Skeletal muscle tissue (tissue), 4 donors: Measurements from ENCODE around the gene PAPLN. TPM values are rescaled to one million over a fixed set of nuclear protein-coding genes. Genes with fewer than 3 reads are reported as not detected.

Experiments used
- H3K27ac ChIP-seq: one replicate; pipeline ENCODE4 v1.7.0; 2013; ENCODE audit warnings: mild to moderate bottlenecking, low read depth, low read length, inconsistent platforms
- H3K27me3 ChIP-seq, 3 donors: one replicate each; pipeline ENCODE4 v1.7.0; 2013; ENCODE audit warnings: low read length in 3 of 3; ENCODE audit not compliant: control insufficient read depth in 3 of 3, insufficient read depth in 3 of 3
- H3K36me3 ChIP-seq, 3 donors: one replicate each; pipeline ENCODE4 v1.7.0; 2013; ENCODE audit warnings: low read length in 3 of 3; ENCODE audit not compliant: control insufficient read depth in 3 of 3, insufficient read depth in 3 of 3
- H3K4me1 ChIP-seq, 3 donors: one replicate each; pipeline ENCODE4 v1.7.0; 2013; ENCODE audit warnings: low read length in 3 of 3, mild to moderate bottlenecking in 3 of 3; ENCODE audit not compliant: control insufficient read depth in 3 of 3, insufficient read depth in 3 of 3
- H3K4me3 ChIP-seq, 3 donors: one replicate each; pipeline ENCODE4 v1.7.0; 2013; ENCODE audit warnings: low read length in 3 of 3
- H3K9ac ChIP-seq, 3 donors: one replicate each; pipeline ENCODE4 v1.7.0; 2013; ENCODE audit warnings: low read length in 3 of 3, mild to moderate bottlenecking in 3 of 3, moderate library complexity in 2 of 3, low read depth in 1 of 3
- H3K9me3 ChIP-seq, 3 donors: one replicate each; pipeline ENCODE4 v1.7.0; 2013; ENCODE audit warnings: low read length in 3 of 3; ENCODE audit not compliant: control insufficient read depth in 3 of 3
- total RNA-seq: library from RNA; depleted of rRNA; stranded (reverse); fragments of >200 nt; gene quantifications from one replicate; pipeline ENCODE4 v1.2.3, GENCODE V29; 2014
- donor health status: Osteomylitis.

The PAPLN gene
- total RNA-seq, 1 donor from 2014 or later, result 1.6 TPM

- Histone ChIP-seq H3K27me3 (peaks cover 0 to 8% (median 5%) of the 10 kb centered on the region in 3 donors), H3K4me3 (no peak overlapping the region), H3K27ac (no peak overlapping the region), H3K4me1 (no peaks in the 10 kb centered on the region), H3K9ac (no peak overlapping the region), H3K36me3 (no peaks in the 10 kb centered on the region), H3K9me3 (no peaks in the 10 kb centered on the region)
These were observed 13.6 kb downstream of the PAPLN start for GRCh38 chr14:73250781-73251500.

DNA sequence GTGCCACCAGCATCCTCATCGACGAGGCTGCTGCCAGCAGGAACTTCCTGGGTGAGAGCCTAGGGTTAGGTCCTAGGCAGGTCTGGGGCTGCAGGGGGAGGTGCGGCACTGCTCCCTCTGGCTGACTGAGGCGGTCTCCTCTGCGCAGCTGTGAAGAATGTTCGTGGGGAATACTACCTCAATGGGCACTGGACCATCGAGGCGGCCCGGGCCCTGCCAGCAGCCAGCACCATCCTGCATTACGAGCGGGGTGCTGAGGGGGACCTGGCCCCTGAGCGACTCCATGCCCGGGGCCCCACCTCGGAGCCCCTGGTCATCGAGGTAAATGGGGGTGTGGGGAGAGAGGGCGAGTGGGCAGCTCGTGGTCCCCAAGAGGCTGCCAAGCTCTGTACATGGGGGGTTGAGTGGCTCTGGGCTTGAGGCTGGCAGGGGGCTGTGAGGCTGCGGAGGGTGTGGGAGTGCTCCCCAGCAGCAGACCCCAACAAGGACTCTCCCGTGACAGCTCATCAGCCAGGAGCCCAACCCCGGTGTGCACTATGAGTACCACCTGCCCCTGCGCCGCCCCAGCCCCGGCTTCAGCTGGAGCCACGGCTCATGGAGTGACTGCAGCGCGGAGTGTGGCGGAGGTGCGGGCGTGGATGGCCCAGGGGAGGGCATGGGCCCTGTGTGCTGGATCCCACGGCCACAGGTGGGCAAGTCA is 14.4 kb downstream of the PAPLN start:
- Histone ChIP-seq H3K27ac (no peak overlapping the region), H3K4me3 (no peak overlapping the region), H3K9me3 (no peaks in the 10 kb centered on the region), H3K36me3 (no peaks in the 10 kb centered on the region), H3K4me1 (no peaks in the 10 kb centered on the region), H3K27me3 (peaks cover 0 to 6% (median 4%) of the 10 kb centered on the region in 3 donors), H3K9ac (no peak overlapping the region)

DNA sequence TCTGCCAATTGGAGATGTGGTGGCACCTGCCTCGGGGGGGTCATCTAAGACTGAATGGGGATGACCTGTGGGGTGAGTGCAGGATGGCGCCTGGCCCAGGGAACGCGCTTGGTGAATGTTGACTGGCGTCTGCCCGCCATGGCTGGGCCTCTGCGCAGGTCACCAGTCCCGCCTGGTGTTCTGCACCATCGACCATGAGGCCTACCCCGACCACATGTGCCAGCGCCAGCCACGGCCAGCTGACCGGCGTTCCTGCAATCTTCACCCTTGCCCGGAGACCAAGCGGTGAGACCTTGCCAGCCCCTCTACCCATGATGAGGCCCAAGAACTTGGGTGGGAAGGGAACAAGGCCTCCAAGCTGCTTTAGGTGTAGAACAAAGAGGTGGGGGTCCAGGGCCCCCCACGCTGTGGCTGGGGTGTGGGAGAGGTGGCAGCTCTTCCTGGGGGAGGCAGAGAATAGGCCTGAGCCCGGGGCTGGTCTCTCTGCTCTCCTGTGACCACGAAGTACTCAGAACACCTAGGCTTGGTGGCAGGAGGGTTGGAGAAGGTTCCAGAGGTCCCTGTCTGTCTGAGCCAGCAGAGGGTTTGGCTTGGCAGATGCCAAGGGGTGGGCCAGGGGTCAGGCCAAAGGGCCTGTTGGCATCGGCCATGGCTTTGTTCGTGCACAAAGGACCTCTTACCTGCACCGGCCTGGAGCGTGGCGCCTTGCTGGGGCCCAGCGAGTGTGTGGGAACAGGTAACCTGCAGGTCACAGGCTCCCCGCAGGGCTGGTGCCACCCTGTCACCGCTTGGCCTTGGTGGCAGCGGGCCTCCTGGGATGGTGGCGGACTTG is 15.4 kb downstream of the PAPLN start:
- no peak overlapping the region for H3K9ac ChIP-seq
- H3K27ac ChIP-seq, result no peak overlapping the region
- H3K36me3 ChIP-seq, result no peaks in the 10 kb centered on the region
- no peaks in the 10 kb centered on the region for H3K27me3 ChIP-seq
- no peak overlapping the region for H3K4me3 ChIP-seq
- H3K9me3 ChIP-seq, result no peaks in the 10 kb centered on the region
- H3K4me1 ChIP-seq, result no peaks in the 10 kb centered on the region

DNA sequence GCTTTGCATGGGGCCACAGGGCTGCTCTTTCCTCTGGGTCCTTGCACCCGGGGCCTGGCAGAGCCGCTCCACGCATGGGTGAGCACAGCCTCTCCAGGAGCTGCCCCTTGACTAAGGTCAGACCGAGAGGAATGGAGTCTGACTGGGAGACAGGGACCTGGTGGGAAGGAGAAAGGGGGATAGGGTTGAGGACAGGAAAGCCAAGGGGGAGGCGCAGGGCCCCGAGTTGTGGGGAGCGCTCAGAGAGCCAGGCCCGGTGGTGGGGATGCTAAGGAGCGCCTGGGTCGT is 16.0 kb downstream of the PAPLN start:
- no peaks in the 10 kb centered on the region for H3K9me3 ChIP-seq
- H3K4me3 ChIP-seq, result no peak overlapping the region
- no peaks in the 10 kb centered on the region for H3K4me1 ChIP-seq
- H3K9ac ChIP-seq, result no peak overlapping the region
- H3K27ac ChIP-seq, result no peak overlapping the region
- no peaks in the 10 kb centered on the region for H3K27me3 ChIP-seq
- H3K36me3 ChIP-seq, result no peaks in the 10 kb centered on the region

DNA sequence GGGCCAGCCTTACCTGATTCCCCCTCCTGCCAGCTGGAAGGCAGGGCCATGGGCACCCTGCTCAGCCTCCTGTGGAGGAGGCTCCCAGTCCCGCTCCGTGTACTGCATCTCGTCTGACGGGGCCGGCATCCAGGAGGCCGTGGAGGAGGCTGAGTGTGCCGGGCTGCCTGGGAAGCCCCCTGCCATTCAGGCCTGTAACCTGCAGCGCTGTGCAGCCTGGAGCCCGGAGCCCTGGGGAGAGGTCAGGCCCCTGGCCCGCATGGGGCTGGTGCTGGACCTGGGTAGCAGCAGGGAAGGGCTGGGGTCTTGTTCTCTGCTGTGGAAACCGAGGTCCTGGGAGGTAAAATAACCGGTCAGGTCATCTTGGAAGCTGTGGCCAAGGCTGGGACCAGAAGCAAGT is 16.4 kb downstream of the PAPLN start:
- H3K9me3 ChIP-seq, result no peaks in the 10 kb centered on the region
- H3K4me3 ChIP-seq, result no peak overlapping the region
- no peak overlapping the region for H3K9ac ChIP-seq
- H3K36me3 ChIP-seq, result no peaks in the 10 kb centered on the region
- H3K27me3 ChIP-seq, result no peaks in the 10 kb centered on the region
- H3K27ac ChIP-seq, result no peak overlapping the region
- no peaks in the 10 kb centered on the region for H3K4me1 ChIP-seq

DNA sequence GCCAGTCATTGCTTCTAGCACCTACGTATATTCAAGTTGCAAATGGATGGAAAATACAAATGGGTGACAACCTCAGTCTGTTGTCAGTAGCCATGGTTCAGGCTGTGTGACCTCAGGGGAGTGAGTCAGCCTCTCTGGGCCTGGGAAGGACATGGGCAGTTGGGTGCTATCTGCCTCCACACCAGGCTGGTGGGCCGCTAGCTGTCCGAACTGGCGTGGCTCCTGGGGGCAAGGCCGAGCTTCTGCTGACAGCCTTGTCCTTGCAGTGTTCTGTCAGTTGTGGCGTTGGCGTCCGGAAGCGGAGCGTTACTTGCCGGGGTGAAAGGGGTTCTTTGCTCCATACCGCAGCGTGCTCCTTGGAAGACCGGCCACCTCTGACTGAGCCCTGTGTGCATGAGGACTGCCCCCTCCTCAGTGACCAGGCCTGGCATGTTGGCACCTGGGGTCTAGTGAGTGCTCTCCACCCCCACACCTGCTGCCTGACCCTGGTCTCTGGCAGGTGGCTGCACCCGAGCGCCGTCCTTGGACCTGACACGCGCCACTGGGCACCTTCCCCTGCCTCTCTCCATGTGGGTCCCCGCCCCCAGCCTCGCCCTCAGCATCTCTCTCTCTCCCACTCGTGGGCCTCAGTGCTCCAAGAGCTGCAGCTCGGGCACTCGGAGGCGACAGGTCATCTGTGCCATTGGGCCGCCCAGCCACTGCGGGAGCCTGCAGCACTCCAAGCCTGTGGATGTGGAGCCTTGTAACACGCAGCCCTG is 17.1 kb downstream of the PAPLN start:
- no peaks in the 10 kb centered on the region for H3K36me3 ChIP-seq
- no peak overlapping the region for H3K27ac ChIP-seq

DNA sequence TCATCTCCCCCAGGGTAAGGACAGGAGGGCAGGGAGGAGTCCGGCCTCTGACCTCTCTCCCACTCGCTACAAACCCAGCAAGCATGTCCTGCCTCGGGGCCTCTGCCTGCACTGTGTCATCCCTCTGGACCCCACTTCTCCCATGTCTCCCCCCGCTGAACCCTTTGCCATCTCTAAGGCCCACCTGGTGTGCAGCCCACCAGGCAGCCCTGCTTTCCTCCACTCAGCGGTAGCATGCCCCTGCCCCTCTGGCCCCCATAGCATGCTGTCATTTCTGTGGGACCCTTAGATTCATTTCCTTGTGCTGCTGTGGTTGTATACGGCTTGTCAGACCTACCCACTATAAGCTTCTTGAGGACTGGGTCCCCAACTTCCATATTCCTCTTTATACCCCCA is 17.7 kb downstream of the PAPLN start:
- no peaks in the 10 kb centered on the region for H3K4me1 ChIP-seq
- H3K9me3 ChIP-seq, result no peaks in the 10 kb centered on the region
- H3K9ac ChIP-seq, result no peak overlapping the region
- H3K36me3 ChIP-seq, result no peaks in the 10 kb centered on the region
- H3K27ac ChIP-seq, result no peak overlapping the region
- no peaks in the 10 kb centered on the region for H3K27me3 ChIP-seq
- no peak overlapping the region for H3K4me3 ChIP-seq

More for the DNA sequence above, 17.1 kb downstream of the PAPLN start:
- no peak overlapping the region for H3K9ac ChIP-seq
- H3K4me3 ChIP-seq, result no peak overlapping the region
- no peaks in the 10 kb centered on the region for H3K4me1 ChIP-seq
- H3K9me3 ChIP-seq, result no peaks in the 10 kb centered on the region
- H3K27me3 ChIP-seq, result no peaks in the 10 kb centered on the region

DNA sequence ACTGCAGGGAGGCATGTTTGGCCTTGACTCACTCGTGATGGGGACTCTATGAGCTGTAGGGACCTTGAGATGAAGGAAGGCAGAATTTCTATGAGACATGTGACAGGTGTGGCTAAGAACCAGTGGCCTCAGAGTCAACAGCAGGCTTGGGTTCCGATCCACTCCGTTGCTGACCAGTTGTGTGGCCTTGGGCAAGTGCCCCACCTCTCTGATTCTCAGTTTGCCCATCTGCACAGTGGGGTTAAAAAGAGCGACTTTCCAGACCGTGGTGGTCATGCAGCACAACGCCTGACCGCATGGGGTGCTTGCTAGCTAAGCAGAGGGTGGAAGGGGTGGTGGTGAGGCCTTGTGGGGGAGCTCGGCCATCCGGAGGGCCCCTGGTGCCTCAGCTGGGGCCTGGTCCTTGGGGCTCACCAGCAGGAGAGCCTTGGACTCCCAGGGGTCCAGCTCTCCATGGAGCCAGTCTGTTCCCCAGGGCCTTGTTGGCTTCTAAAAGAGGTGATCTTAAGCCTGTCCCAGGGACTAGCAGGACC is 18.5 kb downstream of the PAPLN start:
- H3K27me3 ChIP-seq, result no peaks in the 10 kb centered on the region
- H3K9ac ChIP-seq, result no peak overlapping the region
- no peaks in the 10 kb centered on the region for H3K36me3 ChIP-seq
- H3K4me3 ChIP-seq, result no peak overlapping the region
- no peaks in the 10 kb centered on the region for H3K4me1 ChIP-seq
- no peaks in the 10 kb centered on the region for H3K9me3 ChIP-seq
- H3K27ac ChIP-seq, result no peak overlapping the region

- Histone ChIP-seq H3K27me3 (no peaks in the 10 kb centered on the region), H3K4me3 (no peak overlapping the region), H3K36me3 (no peaks in the 10 kb centered on the region), H3K27ac (no peak overlapping the region), H3K9me3 (no peaks in the 10 kb centered on the region), H3K9ac (no peak overlapping the region), H3K4me1 (no peaks in the 10 kb centered on the region)
These were observed 20.8 kb downstream of the PAPLN start for GRCh38 chr14:73258076-73258475.
